GM23338 (cell line): ENCODE measurements around the gene AOC2. TPM values are rescaled to one million over a fixed set of nuclear protein-coding genes. Genes with fewer than 3 reads are reported as not detected.

ENCODE experiments used
- ATAC-seq: fragments of 200-7000 bp; cut with Tn5 transposase; 3 replicates; pipeline ENCODE4 v1.9.1; 2020
- DNase-seq: peaks from one replicate; pipeline ENCODE4 v3.0.0-alpha.2; 2015; ENCODE audit warnings: low spot score
- H2AFZ ChIP-seq: fragments of 200-600 bp; sonication (generic); 2 replicates; pipeline ENCODE4 v1.8.0; 2016; ENCODE audit warnings: antibody characterized with exemption, mild to moderate bottlenecking, moderate library complexity
- H3F3A ChIP-seq: fragments of 200-600 bp; sonication (generic); replicated peaks from 2 replicates; pipeline ENCODE4 v1.8.0; 2017; ENCODE audit warnings: antibody characterized with exemption, mixed run types, low read depth
- H3K27ac ChIP-seq: fragments of 200-600 bp; sonication (generic); 2 replicates; pipeline ENCODE4 v1.6.1; 2016; ENCODE audit warnings: low read depth
- H3K27me3 ChIP-seq: fragments of 200-600 bp; sonication (generic); 2 replicates; pipeline ENCODE4 v1.8.0; 2016; ENCODE audit warnings: mild to moderate bottlenecking, mixed run types, moderate library complexity; ENCODE audit not compliant: insufficient read depth
- H3K36me3 ChIP-seq: fragments of 200-600 bp; sonication (generic); 2 replicates; pipeline ENCODE4 v1.8.0; 2016; ENCODE audit warnings: mild to moderate bottlenecking; ENCODE audit not compliant: insufficient read depth
- H3K4me1 ChIP-seq: fragments of 200-600 bp; sonication (generic); 2 replicates; pipeline ENCODE4 v1.8.0; 2016; ENCODE audit warnings: mild to moderate bottlenecking, moderate library complexity; ENCODE audit not compliant: insufficient read depth
- H3K4me2 ChIP-seq: fragments of 200-600 bp; sonication (generic); 2 replicates; pipeline ENCODE4 v1.7.1; 2017; ENCODE audit warnings: mixed run types
- H3K4me3 ChIP-seq: fragments of 200-600 bp; sonication (generic); 2 replicates; pipeline ENCODE4 v1.6.1; 2016; ENCODE audit warnings: mixed run types
- H3K79me2 ChIP-seq: fragments of 200-600 bp; sonication (generic); replicated peaks from 2 replicates; pipeline ENCODE4 v1.8.0; 2017; ENCODE audit warnings: mild to moderate bottlenecking; ENCODE audit not compliant: insufficient read depth
- H3K9me2 ChIP-seq: fragments of 200-600 bp; sonication (generic); 2 replicates; pipeline ENCODE4 v1.8.0; 2017; ENCODE audit not compliant: insufficient read depth
- H4K20me1 ChIP-seq: fragments of 200-600 bp; sonication (generic); replicated peaks from 2 replicates; pipeline ENCODE4 v1.8.0; 2017; ENCODE audit warnings: mild to moderate bottlenecking; ENCODE audit not compliant: insufficient read depth
- H3K27ac Mint-ChIP-seq: 2 replicates; pipeline ENCODE4 v1.8.0; 2020; ENCODE audit warnings: inconsistent platforms, mild to moderate bottlenecking, moderate library complexity, mixed read lengths
- H3K27me3 Mint-ChIP-seq: 3 replicates; pipeline ENCODE4 v1.8.0; 2022; ENCODE audit warnings: low read depth, mild to moderate bottlenecking, moderate library complexity, mixed read lengths, inconsistent platforms; ENCODE audit not compliant: insufficient read depth, poor library complexity
- H3K36me3 Mint-ChIP-seq: 3 replicates; pipeline ENCODE4 v1.8.0; 2021; ENCODE audit warnings: low read depth, mild to moderate bottlenecking, inconsistent platforms, moderate library complexity, mixed read lengths
- H3K4me1 Mint-ChIP-seq: 3 replicates; pipeline ENCODE4 v1.8.0; 2020; ENCODE audit warnings: mild to moderate bottlenecking, inconsistent platforms, mixed read lengths
- H3K4me3 Mint-ChIP-seq: 3 replicates; pipeline ENCODE4 v1.8.0; 2021; ENCODE audit warnings: moderate library complexity, mild to moderate bottlenecking, inconsistent platforms, mixed read lengths
- H3K9me3 Mint-ChIP-seq: 3 replicates; pipeline ENCODE4 v1.8.0; 2020; ENCODE audit warnings: moderate library complexity, mild to moderate bottlenecking, inconsistent platforms, mixed read lengths
- CREB1 ChIP-seq: fragments of 250-450 bp; sonication (Bioruptor Pico); IDR thresholded peaks from 2 replicates; pipeline ENCODE4 v1.5.0; 2020; ENCODE audit warnings: low read depth, mild to moderate bottlenecking, moderate library complexity
- CTCF ChIP-seq, 2 experiments: fragments of 200-600 bp in 1 of 2; sonication (generic) in 1 of 2; conservative IDR thresholded peaks; 2 replicates each; pipeline versions ENCODE4 v1.5.1 to v1.6.1; 2016 to 2017; ENCODE audit warnings: antibody characterized with exemption in 2 of 2, low read depth in 2 of 2, mild to moderate bottlenecking in 2 of 2, moderate library complexity in 1 of 2
- ETS1 ChIP-seq: IDR thresholded peaks from 2 replicates; pipeline ENCODE4 v1.6.1; 2016; ENCODE audit warnings: antibody characterized with exemption
- EZH2 ChIP-seq: fragments of 200-600 bp; sonication (generic); IDR thresholded peaks from one replicate; pipeline ENCODE4 v1.8.0; 2017; ENCODE audit warnings: antibody characterized with exemption, mild to moderate bottlenecking, low read depth; ENCODE audit not compliant: unreplicated experiment
- EZH2phosphoT487 ChIP-seq: fragments of 200-600 bp; sonication (generic); IDR thresholded peaks from one replicate; pipeline ENCODE4 v1.8.1; 2018; ENCODE audit warnings: antibody characterized with exemption; ENCODE audit not compliant: unreplicated experiment
- JUNB ChIP-seq: IDR thresholded peaks from one replicate; pipeline ENCODE4 v1.6.1; 2016; ENCODE audit warnings: antibody characterized with exemption; ENCODE audit not compliant: unreplicated experiment
- NANOG ChIP-seq: IDR thresholded peaks from 2 replicates; pipeline ENCODE4 v1.6.1; 2016; ENCODE audit warnings: antibody characterized with exemption, borderline replicate concordance
- REST ChIP-seq: IDR thresholded peaks from one replicate; pipeline ENCODE4 v1.6.1; 2018; ENCODE audit warnings: antibody characterized with exemption; ENCODE audit not compliant: unreplicated experiment
- STAT1 ChIP-seq: IDR thresholded peaks from one replicate; pipeline ENCODE4 v1.6.1; 2016; ENCODE audit warnings: antibody characterized with exemption; ENCODE audit not compliant: unreplicated experiment
- ZNF114 ChIP-seq: fragments of 250-450 bp; sonication (Bioruptor Pico); IDR thresholded peaks from 2 replicates; pipeline ENCODE4 v1.5.0; 2020; ENCODE audit warnings: mild to moderate bottlenecking, moderate library complexity
- ZNF331 ChIP-seq: fragments of 250-450 bp; sonication (Bioruptor Pico); IDR thresholded peaks from 2 replicates; pipeline ENCODE4 v1.5.0; 2020; ENCODE audit warnings: low read depth, mild to moderate bottlenecking, moderate library complexity
- ZNF462 ChIP-seq: fragments of 250-450 bp; sonication (Bioruptor Pico); IDR thresholded peaks from 2 replicates; pipeline ENCODE4 v1.5.0; 2020; ENCODE audit warnings: mild to moderate bottlenecking, moderate library complexity
- polyA plus RNA-seq: library from polyadenylated mRNA; unstranded; fragments of >200 nt; fragmentation: Nextera tagmentation; extraction: Ambion mirVana; gene quantifications from 2 replicates; pipeline ENCODE4 v1.2.1, GENCODE V29; 2016
- total RNA-seq: library from RNA; depleted of rRNA; stranded (reverse); fragments of >200 nt; shearing (Covaris generic); gene quantifications from 2 replicates; pipeline ENCODE4 v1.2.3, GENCODE V29; 2014

The AOC2 gene
- total and polyA plus RNA-seq, 2 experiments from 2014 or later, result 2.0 to 5.8 TPM

GRCh38 chr17:42868338-42868737, 24.0 kb downstream of the AOC2 start:
- TF ChIP-seq EZH2phosphoT487, result no peak
- TF ChIP-seq REST, result no peak
- TF ChIP-seq STAT1, result no peak
- no peak for TF ChIP-seq ETS1
- TF ChIP-seq EZH2, result no peak
- TF ChIP-seq NANOG, result no peak
- no peak for TF ChIP-seq ZNF331 (CRISPR knock-in tag)
- TF ChIP-seq CTCF (conservative IDR thresholded peaks at IDR 0.05; ENCODE audit: low read depth in 2 of 2), result no peak
- no peak for TF ChIP-seq ZNF114 (CRISPR knock-in tag)
- no peak for TF ChIP-seq JUNB
- no peak for TF ChIP-seq ZNF462 (CRISPR knock-in tag)
- TF ChIP-seq CREB1 (CRISPR knock-in tag), result no peak
- H3K4me1 Mint-ChIP-seq, result peaks cover 11% of the 10 kb centered on the region
- H3K4me3 Mint-ChIP-seq, result no peak overlapping the region
- DNase-seq (no peak), ATAC-seq (no peak)
- H3K27ac Mint-ChIP-seq, result no peak overlapping the region
- Histone ChIP-seq H3K79me2 (no peaks in the 10 kb centered on the region), H3K9me2 (no peaks in the 10 kb centered on the region), H4K20me1 (no peaks in the 10 kb centered on the region), H3F3A (no peaks in the 10 kb centered on the region), H3K27ac (no peak overlapping the region), H2AFZ (no peak overlapping the region), H3K36me3 (no peaks in the 10 kb centered on the region; the same call in 1 of the 2 replicates), H3K27me3 (no peaks in the 10 kb centered on the region), H3K4me3 (no peak overlapping the region), H3K4me2 (no peak overlapping the region), H3K4me1 (0 out of 2 replicates have a peak, but pooled peaks cover 4% of the 10 kb centered on the region)
- H3K27me3 Mint-ChIP-seq, result peaks cover 5% of the 10 kb centered on the region
- H3K36me3 Mint-ChIP-seq, result peaks cover 8% of the 10 kb centered on the region; the same call in 2 of the 3 replicates
- H3K9me3 Mint-ChIP-seq, result peaks cover 24% of the 10 kb centered on the region
